ENCODE results near the gene CTNNA3.

Gene CTNNA3

GRCh38 chr10:66218981-66219587, 1476.9 kb downstream of the CTNNA3 start:
- Histone ChIP-seq H3K27me3 (no peaks in the 10 kb centered on the region), H3K36me3 (no peaks in the 10 kb centered on the region), H3K4me3 (ENCODE audit: low read depth, low read length) (no peak overlapping the region), H3K4me1 (no peaks in the 10 kb centered on the region), H3K9me3 (no peaks in the 10 kb centered on the region)
- TF ChIP-seq CTCF (IDR thresholded peaks at IDR 0.05; ENCODE audit: low read depth, low read length): no peak
- DNase-seq: no peak

DNA sequence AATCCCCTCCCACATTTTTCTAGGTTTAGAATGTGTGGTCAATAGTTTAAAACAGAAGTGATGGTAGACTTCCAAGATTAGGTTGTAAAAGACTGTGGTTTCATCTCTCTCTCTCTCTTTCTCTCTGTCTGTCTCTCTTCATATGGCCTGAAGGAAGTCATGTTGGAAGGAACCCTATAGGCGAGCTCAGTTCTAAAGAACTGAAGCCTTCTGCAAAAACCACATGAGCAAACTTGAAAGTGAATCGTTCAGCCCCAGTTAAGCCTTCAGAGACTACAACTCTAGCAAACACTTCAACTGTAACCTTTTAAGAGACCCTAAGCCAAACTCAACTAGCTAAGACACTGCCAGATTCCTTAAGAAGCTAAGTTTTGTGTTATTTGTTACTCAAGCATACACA, 1477.7 kb downstream of the CTNNA3 start:
- Histone ChIP-seq H3K27me3 (no peaks in the 10 kb centered on the region), H3K36me3 (no peaks in the 10 kb centered on the region), H3K4me3 (ENCODE audit: low read depth, low read length) (no peak overlapping the region), H3K9me3 (no peaks in the 10 kb centered on the region), H3K4me1 (no peaks in the 10 kb centered on the region)
- DNase-seq: no peak
- TF ChIP-seq CTCF (IDR thresholded peaks at IDR 0.05; ENCODE audit: low read depth, low read length): no peak

- Histone ChIP-seq H3K4me3 (ENCODE audit: low read depth, low read length) (no peak overlapping the region), H3K9me3 (no peaks in the 10 kb centered on the region), H3K4me1 (no peaks in the 10 kb centered on the region), H3K36me3 (no peaks in the 10 kb centered on the region), H3K27me3 (no peaks in the 10 kb centered on the region)
- DNase-seq: no peak
- no peak for TF ChIP-seq CTCF (IDR thresholded peaks at IDR 0.05; ENCODE audit: low read depth, low read length)
Measured at GRCh38 chr10:66215920-66216319, 1480.1 kb downstream of the CTNNA3 start.

GRCh38 chr10:66214721-66215404, 1481.1 kb downstream of the CTNNA3 start:
- peak; percentile 9 for DNase-seq
- Histone ChIP-seq H3K4me1 (no peaks in the 10 kb centered on the region), H3K9me3 (no peaks in the 10 kb centered on the region), H3K36me3 (no peaks in the 10 kb centered on the region), H3K4me3 (ENCODE audit: low read depth, low read length) (no peak overlapping the region), H3K27me3 (no peaks in the 10 kb centered on the region)
- peak; percentile 41 for TF ChIP-seq CTCF (IDR thresholded peaks at IDR 0.05; ENCODE audit: low read depth, low read length)

GRCh38 chr10:66209025-66209424, 1487.0 kb downstream of the CTNNA3 start:
- DNase-seq: no peak
- H3K36me3 ChIP-seq: no peaks in the 10 kb centered on the region
- H3K4me3 ChIP-seq (ENCODE audit: low read depth, low read length): no peak overlapping the region
- no peaks in the 10 kb centered on the region for H3K9me3 ChIP-seq
- H3K4me1 ChIP-seq: no peaks in the 10 kb centered on the region
- TF ChIP-seq CTCF (IDR thresholded peaks at IDR 0.05; ENCODE audit: low read depth, low read length): no peak
- no peaks in the 10 kb centered on the region for H3K27me3 ChIP-seq

DNA sequence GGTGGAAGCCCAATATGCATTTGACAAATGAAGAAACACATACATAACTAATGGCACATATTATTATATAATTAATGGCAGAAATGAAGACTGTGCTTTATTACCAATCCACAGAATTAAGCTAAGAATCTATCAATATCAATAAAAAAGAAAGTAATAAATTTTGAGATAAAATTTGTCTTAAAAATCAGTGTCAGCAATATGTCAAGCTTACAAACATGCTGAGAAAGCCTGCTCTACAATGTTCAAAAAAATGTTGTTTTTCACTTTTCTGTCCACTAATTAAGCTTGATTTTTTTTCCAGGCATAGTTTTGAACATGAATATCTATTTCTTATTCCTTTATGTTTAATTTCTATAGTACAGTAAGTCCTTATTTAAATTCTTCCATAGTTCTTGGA, 1491.2 kb downstream of the CTNNA3 start:
- no peaks in the 10 kb centered on the region for H3K4me1 ChIP-seq
- H3K4me3 ChIP-seq (ENCODE audit: low read depth, low read length): no peak overlapping the region
- no peak for DNase-seq
- no peak for TF ChIP-seq CTCF (IDR thresholded peaks at IDR 0.05; ENCODE audit: low read depth, low read length)
- H3K9me3 ChIP-seq: no peaks in the 10 kb centered on the region
- no peaks in the 10 kb centered on the region for H3K27me3 ChIP-seq
- no peaks in the 10 kb centered on the region for H3K36me3 ChIP-seq

Measured in BE2C (cell line).